Measurements from ENCODE around the gene KRTAP10-3.
"Not testable (repeated sequence)": the region's sequence is repeated elsewhere in the genome, so short reads cannot be mapped to it uniquely, and the experiment has no call there.

Gene KRTAP10-3

GRCh38 chr21:44589586-44590305 is 31.2 kb upstream of the KRTAP10-3 start:
- no peak for DNase-seq

GRCh38 chr21:44589094-44589493 is 30.5 kb upstream of the KRTAP10-3 start:
- DNase-seq, result no peak

- DNase-seq, result no peak
Measured at GRCh38 chr21:44585892-44586291, 27.3 kb upstream of the KRTAP10-3 start.

- DNase-seq, result peak; percentile 18
Measured at GRCh38 chr21:44583800-44584147, 25.2 kb upstream of the KRTAP10-3 start.

- DNase-seq, result no peak
Measured at GRCh38 chr21:44583089-44583799, 24.6 kb upstream of the KRTAP10-3 start.

- no peak for DNase-seq
Measured at GRCh38 chr21:44582055-44582454, 23.5 kb upstream of the KRTAP10-3 start.

GRCh38 chr21:44581158-44581557 is 22.6 kb upstream of the KRTAP10-3 start:
- DNase-seq, result no peak

GRCh38 chr21:44580231-44580821 is 21.7 kb upstream of the KRTAP10-3 start, which contains the start of gene KRTAP10-5:
TSS of gene KRTAP10-5 (minus strand) at chr21:44580604. CDS start at chr21:44580578, 26 bp downstream.
- not testable (repeated sequence) for DNase-seq

- no peak for DNase-seq
Measured at GRCh38 chr21:44579833-44580144, 21.2 kb upstream of the KRTAP10-3 start.

- no peak for DNase-seq
Measured at GRCh38 chr21:44579056-44579832, 20.6 kb upstream of the KRTAP10-3 start.

- DNase-seq, result no peak
Measured at GRCh38 chr21:44578371-44579055, 19.9 kb upstream of the KRTAP10-3 start.

- DNase-seq, result no peak
Measured at GRCh38 chr21:44576025-44576420, 17.4 kb upstream of the KRTAP10-3 start.

GRCh38 chr21:44575307-44576024 is 16.9 kb upstream of the KRTAP10-3 start:
- no peak for DNase-seq

GRCh38 chr21:44574457-44575306 is 16.1 kb upstream of the KRTAP10-3 start:
- no peak for DNase-seq

- not testable (repeated sequence) for DNase-seq
Measured at GRCh38 chr21:44573630-44574456, 15.2 kb upstream of the KRTAP10-3 start, which contains the start of gene KRTAP10-4. TSS of gene KRTAP10-4 (plus strand) at chr21:44573729. CDS start at chr21:44573759, 30 bp downstream.

GRCh38 chr21:44572959-44573583 is 14.5 kb upstream of the KRTAP10-3 start:
- no peak for DNase-seq

GRCh38 chr21:44571844-44572782 is 13.5 kb upstream of the KRTAP10-3 start:
- DNase-seq, result no peak

- DNase-seq, result no peak
Measured at GRCh38 chr21:44571296-44571695, 12.7 kb upstream of the KRTAP10-3 start.

All from CD4-positive, alpha-beta T cell treated with Interleukin-17A for 4 hours (primary cell).